Calu3 (cell line): ENCODE data around the gene PIEZO1. TPM values are rescaled to one million over a fixed set of nuclear protein-coding genes. Genes with fewer than 3 reads are reported as not detected.
A peak's percentile ranks its signal among the peaks of the same experiment; 100 is the strongest.

Source experiments
- BruUV-seq: library from RNA; stranded (reverse); fragments of 400-500 nt; replicated peaks from 2 replicates; lab custom pipeline; 2021; lab: Mats Ljungman, UMichigan
- CTCF ChIA-PET: fragments of 300-600 bp; sonication (Branson Sonifier 250); formaldehyde crosslinking; loops from one replicate; lab custom pipeline; 2022; ENCODE audit warnings: antibody characterized with exemption; lab: Charles Lee
- DNase-seq: peaks from one replicate; pipeline ENCODE4 v3.0.0; 2022
- H3K27ac Mint-ChIP-seq: one replicate; pipeline ENCODE4 v1.8.0; 2022; ENCODE audit warnings: mixed read lengths; ENCODE audit not compliant: unreplicated experiment
- H3K27me3 Mint-ChIP-seq: one replicate; pipeline ENCODE4 v1.8.0; 2022; ENCODE audit warnings: mixed read lengths; ENCODE audit not compliant: unreplicated experiment
- H3K36me3 Mint-ChIP-seq: one replicate; pipeline ENCODE4 v1.8.0; 2022; ENCODE audit warnings: mild to moderate bottlenecking, moderate library complexity, mixed read lengths; ENCODE audit not compliant: insufficient read depth, unreplicated experiment
- H3K4me1 Mint-ChIP-seq: one replicate; pipeline ENCODE4 v1.8.0; 2022; ENCODE audit warnings: mild to moderate bottlenecking, low read depth, mixed read lengths; ENCODE audit not compliant: unreplicated experiment
- H3K4me3 Mint-ChIP-seq: one replicate; pipeline ENCODE4 v1.8.0; 2022; ENCODE audit warnings: mild to moderate bottlenecking, low read depth, moderate library complexity, mixed read lengths; ENCODE audit not compliant: unreplicated experiment
- H3K9me3 Mint-ChIP-seq: one replicate; pipeline ENCODE4 v1.8.0; 2022; ENCODE audit warnings: low read depth, mixed read lengths; ENCODE audit not compliant: unreplicated experiment
- intact Hi-C: fragments of 100-400 bp; cut with micrococcal nuclease; formaldehyde crosslinking; loops from one replicate; pipeline ENCODE4 v1.10.0; 2022; ENCODE audit not compliant: unreplicated experiment
- total RNA-seq: library from RNA; stranded (reverse); gene quantifications from 2 replicates; pipeline ENCODE4 v1.2.3, GENCODE V29; 2022
- TF ChIP-seq, protein P1 (sequence below): fragments of 200-600 bp; IDR thresholded peaks from one replicate; pipeline ENCODE4 v1.8.0; 2022; ENCODE audit warnings: antibody characterized with exemption; ENCODE audit not compliant: unreplicated experiment

PIEZO1 gene
- total RNA-seq, 1 experiment from 2014 or later: 199 TPM

DNA sequence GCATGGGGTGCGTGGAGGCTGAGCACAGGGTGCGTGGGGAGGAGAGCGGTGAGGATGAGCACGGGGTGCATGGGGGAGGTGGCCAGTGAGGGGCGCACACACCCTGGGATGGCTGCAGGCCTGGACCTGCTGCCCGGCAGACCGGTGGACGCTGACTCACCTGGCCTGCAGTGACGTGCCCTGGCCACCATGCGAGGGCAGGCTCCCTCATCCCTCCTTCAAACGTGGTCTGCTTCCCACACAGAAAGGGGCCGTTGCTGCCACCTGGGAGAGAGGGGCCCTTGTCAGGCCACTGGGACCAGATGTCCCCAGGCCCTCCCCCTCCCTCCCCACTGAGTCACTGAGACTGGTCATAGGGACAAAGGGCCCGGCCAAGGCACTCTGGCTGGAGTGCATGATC, 46.8 kb upstream of the PIEZO1 start:
- CTCF ChIA-PET: no interaction called here
- H3K27me3 Mint-ChIP-seq: no peaks in the 10 kb centered on the region
- TF ChIP-seq, protein P1, sequence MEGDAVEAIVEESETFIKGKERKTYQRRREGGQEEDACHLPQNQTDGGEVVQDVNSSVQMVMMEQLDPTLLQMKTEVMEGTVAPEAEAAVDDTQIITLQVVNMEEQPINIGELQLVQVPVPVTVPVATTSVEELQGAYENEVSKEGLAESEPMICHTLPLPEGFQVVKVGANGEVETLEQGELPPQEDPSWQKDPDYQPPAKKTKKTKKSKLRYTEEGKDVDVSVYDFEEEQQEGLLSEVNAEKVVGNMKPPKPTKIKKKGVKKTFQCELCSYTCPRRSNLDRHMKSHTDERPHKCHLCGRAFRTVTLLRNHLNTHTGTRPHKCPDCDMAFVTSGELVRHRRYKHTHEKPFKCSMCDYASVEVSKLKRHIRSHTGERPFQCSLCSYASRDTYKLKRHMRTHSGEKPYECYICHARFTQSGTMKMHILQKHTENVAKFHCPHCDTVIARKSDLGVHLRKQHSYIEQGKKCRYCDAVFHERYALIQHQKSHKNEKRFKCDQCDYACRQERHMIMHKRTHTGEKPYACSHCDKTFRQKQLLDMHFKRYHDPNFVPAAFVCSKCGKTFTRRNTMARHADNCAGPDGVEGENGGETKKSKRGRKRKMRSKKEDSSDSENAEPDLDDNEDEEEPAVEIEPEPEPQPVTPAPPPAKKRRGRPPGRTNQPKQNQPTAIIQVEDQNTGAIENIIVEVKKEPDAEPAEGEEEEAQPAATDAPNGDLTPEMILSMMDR: peak; percentile 17
- no TSS peak for BruUV-seq
- no peak for DNase-seq
- no peaks in the 10 kb centered on the region for H3K9me3 Mint-ChIP-seq
- no peak overlapping the region for H3K27ac Mint-ChIP-seq
- H3K36me3 Mint-ChIP-seq: peaks cover 33% of the 10 kb centered on the region
- H3K4me1 Mint-ChIP-seq: no peaks in the 10 kb centered on the region
- no peak overlapping the region for H3K4me3 Mint-ChIP-seq
- intact Hi-C loops: no loop called here

DNA sequence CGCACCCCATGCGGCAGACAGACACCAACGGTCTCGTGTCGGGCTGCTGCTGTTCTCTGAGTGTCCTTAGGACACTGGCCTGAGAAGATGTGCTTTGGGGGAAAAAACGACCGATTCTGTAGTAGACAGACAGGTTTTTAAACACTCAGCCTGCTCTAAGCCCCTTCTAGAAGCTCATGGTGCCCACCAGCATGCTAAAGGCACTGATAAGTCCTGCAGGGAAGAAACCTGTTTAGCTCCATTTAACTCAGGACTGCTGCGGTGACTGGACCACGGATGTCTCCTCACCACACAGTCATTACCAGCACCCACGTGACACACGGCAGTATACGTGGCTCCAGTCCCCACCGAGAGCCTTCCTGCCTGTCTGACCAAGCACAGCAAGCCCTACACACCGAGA, 45.8 kb upstream of the PIEZO1 start:
- Mint-ChIP-seq H3K27ac (no peak overlapping the region), H3K27me3 (no peaks in the 10 kb centered on the region), H3K4me1 (no peaks in the 10 kb centered on the region), H3K9me3 (no peaks in the 10 kb centered on the region), H3K4me3 (no peak overlapping the region), H3K36me3 (peaks cover 33% of the 10 kb centered on the region)
- BruUV-seq: no TSS peak
- DNase-seq: no peak
- intact Hi-C loops: no loop called here
- CTCF ChIA-PET: no interaction called here
- TF ChIP-seq, protein P1: no peak

DNA sequence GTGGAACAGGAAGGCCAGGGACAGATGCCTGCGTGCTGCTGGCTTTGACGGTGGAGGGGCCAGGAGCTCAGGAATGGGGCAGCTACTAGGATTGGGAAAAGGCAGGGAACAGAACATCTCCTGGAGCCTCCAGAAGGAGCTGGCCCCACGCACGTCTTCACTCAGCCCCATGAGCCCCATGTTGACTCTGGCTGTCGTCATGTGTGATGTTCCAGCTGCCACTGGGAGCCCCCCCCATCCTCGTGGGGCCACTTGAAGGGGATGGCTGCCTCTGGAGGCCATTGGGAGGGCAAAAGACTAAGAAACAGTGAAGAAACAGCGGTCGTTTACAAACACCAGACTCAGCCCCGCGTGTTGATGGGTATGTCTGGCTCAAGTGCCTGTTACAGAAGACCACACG, 45.2 kb upstream of the PIEZO1 start:
- Mint-ChIP-seq H3K27ac (no peak overlapping the region), H3K9me3 (no peaks in the 10 kb centered on the region), H3K4me3 (no peak overlapping the region), H3K4me1 (no peaks in the 10 kb centered on the region), H3K36me3 (peaks cover 33% of the 10 kb centered on the region), H3K27me3 (no peaks in the 10 kb centered on the region)
- intact Hi-C loops: no loop called here
- CTCF ChIA-PET: no interaction called here
- DNase-seq: no peak
- TF ChIP-seq, protein P1: no peak
- BruUV-seq: no TSS peak

DNA sequence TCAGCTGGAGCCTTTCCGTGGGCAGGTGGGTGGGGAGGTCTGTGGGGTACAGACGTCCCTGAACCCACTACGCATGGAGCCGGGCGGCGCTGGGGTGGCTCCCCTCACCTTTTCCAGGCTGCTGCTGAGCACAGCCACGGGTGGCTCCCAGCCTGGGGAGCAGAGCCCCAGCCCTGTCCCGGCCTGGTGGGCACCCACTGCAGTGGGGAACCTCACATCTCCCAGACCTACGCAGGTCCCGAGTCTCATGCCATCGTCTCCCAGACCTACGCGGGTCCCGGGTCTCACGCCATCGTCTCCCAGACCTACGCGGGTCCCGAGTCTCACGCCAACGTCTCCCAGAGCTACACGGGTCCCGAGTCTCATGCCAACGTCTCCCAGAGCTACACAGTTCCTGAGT, 43.7 kb upstream of the PIEZO1 start:
- no TSS peak for BruUV-seq
- no peak for DNase-seq
- TF ChIP-seq, protein P1: no peak
- CTCF ChIA-PET: no interaction called here
- Mint-ChIP-seq H3K36me3 (peaks cover 33% of the 10 kb centered on the region), H3K4me3 (no peak overlapping the region), H3K9me3 (no peaks in the 10 kb centered on the region), H3K4me1 (no peaks in the 10 kb centered on the region), H3K27me3 (no peaks in the 10 kb centered on the region), H3K27ac (no peak overlapping the region)
- intact Hi-C loops: no loop called here
